GM06990 (cell line): ENCODE measurements around the gene IQGAP3.
A peak's percentile ranks its signal among the peaks of the same experiment; 100 is the strongest.

Experiments used
- DNase-seq: peaks from one replicate; pipeline ENCODE4 v3.0.0-alpha.2; 2011; ENCODE audit not compliant: insufficient read length; ENCODE audit errors: extremely low read depth
- H3K27me3 ChIP-seq: replicated peaks from 2 replicates; pipeline ENCODE4 v1.6.0; 2011; ENCODE audit warnings: low read length; ENCODE audit not compliant: control insufficient read depth, insufficient read depth
- H3K36me3 ChIP-seq: 2 replicates; pipeline ENCODE4 v1.5.1; 2011; ENCODE audit warnings: low read length; ENCODE audit not compliant: control insufficient read depth, insufficient read depth
- H3K4me3 ChIP-seq: replicated peaks from 2 replicates; pipeline ENCODE4 v1.5.1; 2011; ENCODE audit warnings: low read depth, mild to moderate bottlenecking, control low read depth, low read length
- TF ChIP-seq, protein P1 (sequence below): IDR thresholded peaks from 2 replicates; pipeline ENCODE4 v1.5.1; 2011; ENCODE audit warnings: low read length, control low read depth, mild to moderate bottlenecking, inconsistent platforms; ENCODE audit not compliant: insufficient read depth, poor library complexity, severe bottlenecking

IQGAP3 gene

DNA sequence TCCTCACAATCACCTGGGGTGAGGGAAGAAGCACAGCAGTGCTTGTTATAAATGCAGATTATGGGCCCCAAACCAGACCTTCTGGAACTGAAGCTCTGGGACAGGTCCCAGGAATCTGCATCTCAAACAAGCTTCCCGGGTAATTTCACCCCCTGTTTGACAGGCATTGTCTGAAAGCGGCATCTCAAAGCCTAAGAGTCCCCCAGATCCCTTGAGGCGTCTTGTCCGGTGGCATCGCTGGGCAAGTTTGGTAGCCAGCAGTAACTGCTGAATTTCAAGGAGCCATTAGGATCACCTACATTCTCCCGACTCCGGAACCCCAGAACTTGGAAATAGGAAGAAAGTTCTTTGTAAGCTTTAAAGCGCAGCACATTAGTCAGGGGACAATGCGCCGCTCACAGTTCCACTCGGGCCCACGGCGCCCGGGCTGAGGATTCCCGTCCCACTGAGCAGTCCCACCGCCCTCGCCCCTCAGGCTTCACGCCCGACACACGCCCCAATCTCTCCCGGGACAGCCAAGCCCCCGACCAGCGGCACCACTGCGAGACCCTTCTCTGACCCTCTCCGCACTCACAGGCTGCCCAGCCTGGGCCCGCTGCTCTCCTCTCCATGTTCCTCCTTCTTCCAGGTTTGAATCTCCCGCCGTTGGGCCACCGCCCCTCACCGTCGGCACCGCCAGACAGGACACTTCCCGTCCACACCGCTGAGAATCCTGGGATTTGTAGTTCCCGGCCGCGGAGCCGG, at the start of gene IQGAP3:
Gene IQGAP3, minus strand, starts transcription at position 647 of the 744 bp plus-strand sequence. Its CDS starts 36 bp downstream, at position 611.
- TF ChIP-seq, protein P1, sequence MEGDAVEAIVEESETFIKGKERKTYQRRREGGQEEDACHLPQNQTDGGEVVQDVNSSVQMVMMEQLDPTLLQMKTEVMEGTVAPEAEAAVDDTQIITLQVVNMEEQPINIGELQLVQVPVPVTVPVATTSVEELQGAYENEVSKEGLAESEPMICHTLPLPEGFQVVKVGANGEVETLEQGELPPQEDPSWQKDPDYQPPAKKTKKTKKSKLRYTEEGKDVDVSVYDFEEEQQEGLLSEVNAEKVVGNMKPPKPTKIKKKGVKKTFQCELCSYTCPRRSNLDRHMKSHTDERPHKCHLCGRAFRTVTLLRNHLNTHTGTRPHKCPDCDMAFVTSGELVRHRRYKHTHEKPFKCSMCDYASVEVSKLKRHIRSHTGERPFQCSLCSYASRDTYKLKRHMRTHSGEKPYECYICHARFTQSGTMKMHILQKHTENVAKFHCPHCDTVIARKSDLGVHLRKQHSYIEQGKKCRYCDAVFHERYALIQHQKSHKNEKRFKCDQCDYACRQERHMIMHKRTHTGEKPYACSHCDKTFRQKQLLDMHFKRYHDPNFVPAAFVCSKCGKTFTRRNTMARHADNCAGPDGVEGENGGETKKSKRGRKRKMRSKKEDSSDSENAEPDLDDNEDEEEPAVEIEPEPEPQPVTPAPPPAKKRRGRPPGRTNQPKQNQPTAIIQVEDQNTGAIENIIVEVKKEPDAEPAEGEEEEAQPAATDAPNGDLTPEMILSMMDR = no peak
- no peaks in the 10 kb centered on the region; the same call in 1 of the 2 replicates for H3K27me3 ChIP-seq
- no peaks in the 10 kb centered on the region for H3K36me3 ChIP-seq
- peak within 1 kb of the TSS; percentile 74 for H3K4me3 ChIP-seq
- peak; percentile 75 for DNase-seq

DNA sequence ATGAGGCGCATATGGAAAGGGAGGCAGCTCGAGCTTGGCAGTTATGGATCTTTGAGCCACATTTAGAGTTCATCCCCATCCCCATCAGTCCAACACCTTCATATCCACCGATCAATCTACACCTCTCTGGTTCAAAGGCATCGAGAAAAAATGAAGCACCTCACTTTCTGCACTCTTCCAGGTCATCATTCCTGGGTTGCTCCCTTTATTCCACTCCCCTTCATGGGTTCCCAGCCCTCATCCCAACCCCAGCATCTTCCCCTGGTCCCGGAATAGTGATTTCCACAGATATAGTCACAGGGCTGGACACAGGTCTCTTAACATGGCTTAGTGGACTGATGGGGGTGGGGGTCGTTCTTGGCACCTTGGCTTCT, 47.2 kb upstream of the IQGAP3 start:
- Histone ChIP-seq H3K36me3 (no peaks in the 10 kb centered on the region), H3K4me3 (no peak overlapping the region), H3K27me3 (peaks cover 2% of the 10 kb centered on the region)
- no peak for DNase-seq
- TF ChIP-seq, protein P1 = no peak

- peaks cover 2% of the 10 kb centered on the region for H3K27me3 ChIP-seq
- H3K36me3 ChIP-seq = no peaks in the 10 kb centered on the region
- H3K4me3 ChIP-seq = no peak within 1 kb of the TSS
- no peak for DNase-seq
- TF ChIP-seq, protein P1 = peak; percentile 71
Observed at GRCh38 chr1:156618853-156619581, 46.7 kb upstream of the IQGAP3 start, which contains the start of gene HAPLN2. TSS of gene HAPLN2 (plus strand) at chr1:156619415. CDS start at chr1:156623491, 4,076 bp downstream.

- TF ChIP-seq, protein P1 = no peak
Observed at GRCh38 chr1:156616463-156616862, 44.1 kb upstream of the IQGAP3 start.

DNA sequence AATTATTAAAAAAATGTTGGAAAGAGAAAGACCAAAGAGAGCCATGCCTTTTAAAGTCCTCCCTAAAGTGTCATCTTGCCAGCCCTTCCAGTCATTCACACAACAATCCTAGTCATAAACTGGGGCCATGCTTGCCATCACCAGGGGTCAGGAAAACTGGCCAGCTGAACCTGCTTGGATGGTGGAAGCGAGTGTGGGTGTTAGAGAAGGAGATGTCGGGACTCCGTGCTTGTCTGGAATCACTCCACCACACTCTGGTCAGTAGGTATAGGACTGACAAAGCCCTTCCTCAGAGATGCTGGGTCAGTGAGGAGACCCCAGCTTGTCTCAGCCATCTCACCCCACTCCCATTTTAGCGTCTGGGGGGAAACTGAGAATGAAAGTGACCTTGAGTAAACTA, 43.6 kb upstream of the IQGAP3 start:
- no peak for DNase-seq

More at GRCh38 chr1:156616463-156616862, 44.1 kb upstream of the IQGAP3 start:
- Histone ChIP-seq H3K4me3 (no peak overlapping the region), H3K36me3 (no peaks in the 10 kb centered on the region), H3K27me3 (no peaks in the 10 kb centered on the region; the same call in 1 of the 2 replicates)
- DNase-seq = no peak

More for the DNA sequence above, 43.6 kb upstream of the IQGAP3 start:
- TF ChIP-seq, protein P1 = no peak
- Histone ChIP-seq H3K27me3 (no peaks in the 10 kb centered on the region; the same call in 1 of the 2 replicates), H3K4me3 (no peak overlapping the region), H3K36me3 (no peaks in the 10 kb centered on the region)
